DND-41 (cell line): ENCODE data around the gene PTPRK.

Experiments used
- ATAC-seq: fragments of 200-7000 bp; cut with Tn5 transposase; 3 replicates; pipeline ENCODE4 v1.9.1; 2021; ENCODE audit warnings: low read depth; ENCODE audit not compliant: insufficient read depth
- DNase-seq: peaks from one replicate; pipeline ENCODE4 v3.0.0-alpha.2; 2020
- H2AFZ ChIP-seq: 2 replicates; pipeline ENCODE4 v1.6.0; 2012; ENCODE audit warnings: low read depth, low read length
- H3K27ac ChIP-seq: 2 replicates; pipeline ENCODE4 v1.5.1; 2012; ENCODE audit warnings: low read length, inconsistent platforms
- H3K27me3 ChIP-seq: fragments of 200-600 bp; sonication (generic); 2 replicates; pipeline ENCODE4 v1.6.0; 2012; ENCODE audit warnings: low read length, mild to moderate bottlenecking, inconsistent platforms; ENCODE audit not compliant: insufficient read depth, poor library complexity
- H3K36me3 ChIP-seq: 2 replicates; pipeline ENCODE4 v1.5.1; 2012; ENCODE audit warnings: low read length, inconsistent platforms; ENCODE audit not compliant: insufficient read depth
- H3K4me1 ChIP-seq: 2 replicates; pipeline ENCODE4 v1.5.1; 2012; ENCODE audit warnings: mild to moderate bottlenecking, low read length; ENCODE audit not compliant: insufficient read depth
- H3K4me2 ChIP-seq: 2 replicates; pipeline ENCODE4 v1.6.0; 2012; ENCODE audit warnings: mild to moderate bottlenecking, moderate library complexity, low read length, inconsistent platforms; ENCODE audit not compliant: insufficient read depth
- H3K4me3 ChIP-seq, 2 experiments: fragments of 200-600 bp in 1 of 2; shearing (Covaris generic) in 1 of 2; 2 replicates each; pipeline ENCODE4 v1.5.1; 2012 to 2016; ENCODE audit warnings: inconsistent platforms in 2 of 2, low read length in 2 of 2, mild to moderate bottlenecking in 2 of 2, low read depth in 1 of 2, moderate library complexity in 1 of 2
- H3K79me2 ChIP-seq: 2 replicates; pipeline ENCODE4 v1.6.0; 2012; ENCODE audit warnings: low read length, inconsistent platforms; ENCODE audit not compliant: insufficient read depth
- H3K9ac ChIP-seq: 2 replicates; pipeline ENCODE4 v1.6.0; 2012; ENCODE audit warnings: low read depth, mild to moderate bottlenecking, inconsistent platforms, low read length, moderate library complexity
- H3K9me3 ChIP-seq: 2 replicates; pipeline ENCODE4 v1.5.1; 2012; ENCODE audit warnings: low read length, moderate library complexity, mild to moderate bottlenecking, inconsistent platforms; ENCODE audit not compliant: insufficient read depth, severe bottlenecking
- H4K20me1 ChIP-seq: 2 replicates; pipeline ENCODE4 v1.6.0; 2012; ENCODE audit warnings: low read length; ENCODE audit not compliant: insufficient read depth
- EZH2 ChIP-seq: IDR thresholded peaks from 3 replicates; pipeline ENCODE4 v1.6.1; 2012; ENCODE audit warnings: borderline replicate concordance, low read depth, mild to moderate bottlenecking, moderate library complexity, low read length, inconsistent platforms; ENCODE audit not compliant: severe bottlenecking
- TF ChIP-seq, protein P1 (sequence below): IDR thresholded peaks from 2 replicates; pipeline ENCODE4 v1.5.1; 2012; ENCODE audit warnings: borderline replicate concordance, low read length, moderate library complexity, mild to moderate bottlenecking; ENCODE audit not compliant: poor library complexity, severe bottlenecking; ENCODE audit errors: extremely low read depth

The PTPRK gene

DNA sequence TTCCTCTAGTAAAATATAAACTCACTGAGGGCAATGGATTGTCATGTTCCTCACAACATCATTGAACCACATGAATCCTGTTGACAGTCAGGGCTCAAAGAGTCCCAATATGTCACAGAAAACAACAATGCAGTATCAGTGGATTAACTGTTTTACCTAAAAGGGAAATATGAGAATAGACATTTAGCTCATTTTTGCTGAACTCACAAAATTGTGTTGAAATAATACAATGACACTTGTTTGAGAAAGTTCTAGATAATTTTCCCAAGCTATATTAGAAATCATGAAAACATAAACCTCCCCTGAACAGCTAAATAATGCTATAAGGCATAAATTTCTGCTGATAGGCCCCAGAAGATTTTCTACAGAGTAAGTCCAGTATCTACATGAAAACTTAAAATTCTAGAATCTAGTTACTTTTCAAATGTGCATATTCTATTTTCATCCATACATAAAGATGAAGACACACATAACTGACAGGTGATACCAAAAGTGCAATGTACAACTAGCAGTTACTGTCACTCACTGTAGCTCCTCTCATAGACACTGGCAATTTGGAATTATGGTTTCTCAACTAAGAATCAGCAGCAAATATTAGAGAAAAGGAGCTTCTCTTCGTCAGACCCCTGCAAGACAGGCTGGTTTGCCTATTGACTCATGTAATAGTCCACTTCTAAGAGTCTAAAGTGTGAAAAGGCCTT lies 269.9 kb downstream of the PTPRK start:
- H3K9me3 ChIP-seq, result no peaks in the 10 kb centered on the region
- DNase-seq, result no peak
- TF ChIP-seq, protein P1, sequence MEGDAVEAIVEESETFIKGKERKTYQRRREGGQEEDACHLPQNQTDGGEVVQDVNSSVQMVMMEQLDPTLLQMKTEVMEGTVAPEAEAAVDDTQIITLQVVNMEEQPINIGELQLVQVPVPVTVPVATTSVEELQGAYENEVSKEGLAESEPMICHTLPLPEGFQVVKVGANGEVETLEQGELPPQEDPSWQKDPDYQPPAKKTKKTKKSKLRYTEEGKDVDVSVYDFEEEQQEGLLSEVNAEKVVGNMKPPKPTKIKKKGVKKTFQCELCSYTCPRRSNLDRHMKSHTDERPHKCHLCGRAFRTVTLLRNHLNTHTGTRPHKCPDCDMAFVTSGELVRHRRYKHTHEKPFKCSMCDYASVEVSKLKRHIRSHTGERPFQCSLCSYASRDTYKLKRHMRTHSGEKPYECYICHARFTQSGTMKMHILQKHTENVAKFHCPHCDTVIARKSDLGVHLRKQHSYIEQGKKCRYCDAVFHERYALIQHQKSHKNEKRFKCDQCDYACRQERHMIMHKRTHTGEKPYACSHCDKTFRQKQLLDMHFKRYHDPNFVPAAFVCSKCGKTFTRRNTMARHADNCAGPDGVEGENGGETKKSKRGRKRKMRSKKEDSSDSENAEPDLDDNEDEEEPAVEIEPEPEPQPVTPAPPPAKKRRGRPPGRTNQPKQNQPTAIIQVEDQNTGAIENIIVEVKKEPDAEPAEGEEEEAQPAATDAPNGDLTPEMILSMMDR, result no peak
- no peak for TF ChIP-seq EZH2
- H3K4me1 ChIP-seq, result no peaks in the 10 kb centered on the region
- H3K9ac ChIP-seq, result no peak overlapping the region
- H3K27me3 ChIP-seq, result no peaks in the 10 kb centered on the region
- no peaks in the 10 kb centered on the region for H3K79me2 ChIP-seq
- H3K4me2 ChIP-seq, result no peak overlapping the region
- no peaks in the 10 kb centered on the region for H4K20me1 ChIP-seq
- H3K36me3 ChIP-seq, result no peaks in the 10 kb centered on the region
- H3K27ac ChIP-seq, result no peak overlapping the region
- no peak for ATAC-seq
- no peak overlapping the region for H3K4me3 ChIP-seq
- H2AFZ ChIP-seq, result no peak overlapping the region

DNA sequence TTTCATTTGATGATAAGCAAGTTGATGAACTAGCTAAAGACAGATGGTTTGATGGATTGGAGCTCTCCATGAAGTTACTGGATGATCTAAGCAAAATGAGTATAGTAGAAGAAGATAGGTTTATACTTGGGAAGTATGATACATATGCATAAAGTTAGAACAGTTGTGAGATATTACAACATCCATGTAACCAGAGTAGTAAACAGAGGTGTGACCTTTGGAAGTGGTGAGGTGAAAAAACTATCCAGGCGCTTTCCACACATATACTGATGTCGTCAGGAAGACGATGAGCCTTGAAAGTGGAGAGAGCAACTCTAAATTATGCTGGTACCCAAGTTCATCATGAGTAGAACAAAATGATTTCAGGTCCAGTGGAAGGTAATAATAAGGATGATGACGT lies 271.0 kb downstream of the PTPRK start:
- H2AFZ ChIP-seq, result no peak overlapping the region
- DNase-seq (no peak), ATAC-seq (no peak)
- no peaks in the 10 kb centered on the region for H4K20me1 ChIP-seq
- no peak overlapping the region for H3K4me2 ChIP-seq
- H3K9ac ChIP-seq, result no peak overlapping the region
- H3K79me2 ChIP-seq, result no peaks in the 10 kb centered on the region
- H3K9me3 ChIP-seq, result no peaks in the 10 kb centered on the region
- no peaks in the 10 kb centered on the region for H3K4me1 ChIP-seq
- no peaks in the 10 kb centered on the region for H3K36me3 ChIP-seq
- TF ChIP-seq, protein P1, result no peak
- no peak for TF ChIP-seq EZH2
- H3K4me3 ChIP-seq, result no peak overlapping the region
- H3K27ac ChIP-seq, result no peak overlapping the region
- H3K27me3 ChIP-seq, result no peaks in the 10 kb centered on the region

DNA sequence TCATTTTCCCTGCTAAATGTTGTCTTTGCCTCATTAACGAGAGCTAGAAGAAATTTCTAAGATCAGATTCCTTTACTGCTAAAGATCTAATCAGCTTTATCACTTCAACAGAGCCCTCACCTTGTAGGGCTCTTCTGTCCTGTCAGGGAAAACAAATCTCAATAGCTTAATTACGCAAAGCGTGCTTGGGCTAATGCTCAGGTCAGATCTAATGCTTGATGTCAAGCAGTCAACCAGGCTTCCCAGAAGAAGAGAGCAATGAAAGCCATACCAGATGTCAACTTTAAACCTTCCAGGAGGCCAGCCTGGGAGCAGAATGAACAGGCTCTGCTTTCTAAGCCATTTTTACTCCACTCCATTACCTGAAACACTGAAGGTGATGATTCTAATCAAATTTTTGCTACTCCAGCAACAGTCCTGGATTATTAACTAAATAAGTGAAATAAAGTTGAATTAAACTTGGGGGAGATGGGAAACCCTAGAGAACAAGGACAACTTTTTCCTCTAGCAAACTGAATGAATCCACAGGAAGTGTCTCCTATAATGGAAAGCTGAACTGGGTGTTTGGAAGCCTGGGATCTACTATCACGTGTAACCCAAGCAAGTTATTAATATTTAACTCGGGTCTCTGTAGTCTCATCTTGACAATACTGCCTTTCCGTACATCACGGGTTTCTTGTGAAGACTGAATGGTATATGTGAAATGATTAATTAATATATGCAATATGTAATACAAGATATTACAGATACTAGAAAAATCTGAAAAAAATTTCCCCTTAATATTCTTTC lies 273.7 kb downstream of the PTPRK start:
- no peak for DNase-seq
- Histone ChIP-seq H3K27ac (no peak overlapping the region), H3K9me3 (no peaks in the 10 kb centered on the region), H3K36me3 (no peaks in the 10 kb centered on the region), H3K9ac (no peak overlapping the region), H3K4me1 (no peaks in the 10 kb centered on the region), H3K27me3 (no peaks in the 10 kb centered on the region), H4K20me1 (no peaks in the 10 kb centered on the region), H3K4me3 (no peak overlapping the region), H3K79me2 (no peaks in the 10 kb centered on the region), H2AFZ (no peak overlapping the region), H3K4me2 (no peak overlapping the region)
- TF ChIP-seq EZH2, result no peak
- TF ChIP-seq, protein P1, result no peak
- ATAC-seq, result no peak
